GM23248 (cell line): ENCODE results near the gene CLCA1. TPM values are rescaled to one million over a fixed set of nuclear protein-coding genes. Genes with fewer than 3 reads are reported as not detected.

Source experiments
- DNase-seq: peaks from one replicate; pipeline ENCODE4 v3.0.0-alpha.2; 2015
- H2AFZ ChIP-seq: fragments of 200-600 bp; sonication (generic); 2 replicates; pipeline ENCODE4 v1.6.1; 2016; ENCODE audit warnings: antibody characterized with exemption
- H3F3A ChIP-seq: fragments of 200-600 bp; sonication (generic); 2 replicates; pipeline ENCODE4 v1.6.1; 2016; ENCODE audit warnings: mild to moderate bottlenecking, antibody characterized with exemption, mixed run types; ENCODE audit not compliant: insufficient read depth
- H3K27ac ChIP-seq: fragments of 200-600 bp; sonication (generic); 2 replicates; pipeline ENCODE4 v1.5.1; 2016; ENCODE audit warnings: mild to moderate bottlenecking
- H3K27me3 ChIP-seq: fragments of 200-600 bp; sonication (generic); replicated peaks from 2 replicates; pipeline ENCODE4 v1.6.1; 2016; ENCODE audit warnings: mild to moderate bottlenecking; ENCODE audit not compliant: insufficient read depth
- H3K36me3 ChIP-seq: fragments of 200-600 bp; sonication (generic); 2 replicates; pipeline ENCODE4 v1.6.1; 2016; ENCODE audit warnings: low read depth, mild to moderate bottlenecking
- H3K4me1 ChIP-seq: fragments of 200-600 bp; sonication (generic); 2 replicates; pipeline ENCODE4 v1.6.1; 2016; ENCODE audit warnings: mild to moderate bottlenecking; ENCODE audit not compliant: insufficient read depth
- H3K4me2 ChIP-seq: fragments of 200-600 bp; sonication (generic); one replicate; pipeline ENCODE4 v1.6.1; 2016; ENCODE audit warnings: mild to moderate bottlenecking; ENCODE audit not compliant: unreplicated experiment
- H3K4me3 ChIP-seq: fragments of 200-600 bp; sonication (generic); 2 replicates; pipeline ENCODE4 v1.5.1; 2016; ENCODE audit warnings: mild to moderate bottlenecking
- H3K79me2 ChIP-seq: fragments of 200-600 bp; sonication (generic); 2 replicates; pipeline ENCODE4 v1.6.1; 2016; ENCODE audit warnings: mild to moderate bottlenecking; ENCODE audit not compliant: insufficient read depth
- H3K9ac ChIP-seq: fragments of 200-600 bp; sonication (generic); 2 replicates; pipeline ENCODE4 v1.6.1; 2016; ENCODE audit warnings: mild to moderate bottlenecking
- H3K9me2 ChIP-seq: fragments of 200-600 bp; sonication (generic); 2 replicates; pipeline ENCODE4 v1.6.1; 2016; ENCODE audit warnings: mixed run types, mild to moderate bottlenecking, moderate library complexity; ENCODE audit not compliant: insufficient read depth
- H3K9me3 ChIP-seq: fragments of 200-600 bp; sonication (generic); one replicate; pipeline ENCODE4 v1.6.1; 2017; ENCODE audit warnings: low read depth
- H4K20me1 ChIP-seq: fragments of 200-600 bp; sonication (generic); 2 replicates; pipeline ENCODE4 v1.6.0; 2016; ENCODE audit not compliant: insufficient read depth
- EZH2 ChIP-seq: fragments of 200-600 bp; sonication (generic); IDR thresholded peaks from 2 replicates; pipeline ENCODE4 v1.6.1; 2018; ENCODE audit warnings: antibody characterized with exemption, mild to moderate bottlenecking; ENCODE audit not compliant: insufficient read depth, poor library complexity, severe bottlenecking
- EZH2phosphoT487 ChIP-seq: fragments of 200-600 bp; sonication (generic); IDR thresholded peaks from 2 replicates; pipeline ENCODE4 v1.6.1; 2018; ENCODE audit warnings: antibody characterized with exemption, moderate library complexity, mild to moderate bottlenecking, low read depth; ENCODE audit not compliant: insufficient read depth
- WGBS, 2 experiments: methylation state at CpG; one replicate each; pipeline ENCODE4 v1.1.6; 2015 to 2017; ENCODE audit warnings: low lambda C conversion rate in 2 of 2, low coverage in 1 of 2; ENCODE audit errors: missing lambda C conversion rate in 2 of 2; 5-methylcytosine and 5-hydroxymethylcytosine counted together
- in situ Hi-C: fragments of 300-500 bp; cut with MboI; formaldehyde crosslinking; loops from 2 replicates; pipeline ENCODE4 v1.15.0; 2020
- polyA plus RNA-seq: library from polyadenylated mRNA; unstranded; fragments of >200 nt; fragmentation: Nextera tagmentation; extraction: Ambion mirVana; gene quantifications from 2 replicates; pipeline ENCODE4 v1.2.1, GENCODE V29; 2016
- total RNA-seq: library from RNA; depleted of rRNA; stranded (reverse); fragments of >200 nt; shearing (Covaris generic); gene quantifications from 2 replicates; pipeline ENCODE4 v1.2.3, GENCODE V29; 2014

The CLCA1 gene
- total and polyA plus RNA-seq, 2 experiments from 2014 or later, result not detected

- WGBS, 2 experiments, result 100% methylated on average over 1 of the region's 1 CpG
- Histone ChIP-seq H3K4me3 (no peak overlapping the region), H3K36me3 (no peaks in the 10 kb centered on the region)
These were observed 22.8 kb upstream of the CLCA1 start for GRCh38 chr1:86445919-86446318.

GRCh38 chr1:86447198-86447790 is 21.4 kb upstream of the CLCA1 start:
- no peak for TF ChIP-seq EZH2phosphoT487
- no peak for TF ChIP-seq EZH2
- no peak overlapping the region for H3K27ac ChIP-seq
- no peak overlapping the region for H3K4me3 ChIP-seq
- WGBS, 2 experiments, result 86 to 88% methylated on average over 4 of the region's 4 CpGs
- no peak overlapping the region for H3K4me2 ChIP-seq
- no peaks in the 10 kb centered on the region for H3K27me3 ChIP-seq
- H3F3A ChIP-seq, result no peaks in the 10 kb centered on the region
- no peak overlapping the region for H3K9ac ChIP-seq
- no peak for DNase-seq
- H4K20me1 ChIP-seq, result no peaks in the 10 kb centered on the region
- H2AFZ ChIP-seq, result no peak overlapping the region
- in situ Hi-C loops, result no loop called here
- H3K9me3 ChIP-seq, result no peaks in the 10 kb centered on the region
- H3K36me3 ChIP-seq, result no peaks in the 10 kb centered on the region
- H3K79me2 ChIP-seq, result no peaks in the 10 kb centered on the region
- no peaks in the 10 kb centered on the region for H3K9me2 ChIP-seq
- no peaks in the 10 kb centered on the region for H3K4me1 ChIP-seq

More at GRCh38 chr1:86445919-86446318, 22.8 kb upstream of the CLCA1 start:
- in situ Hi-C loops, result no loop called here
- Histone ChIP-seq H3K9ac (no peak overlapping the region), H4K20me1 (no peaks in the 10 kb centered on the region), H3K27ac (no peak overlapping the region), H3K9me3 (no peaks in the 10 kb centered on the region), H3K27me3 (no peaks in the 10 kb centered on the region), H3K9me2 (no peaks in the 10 kb centered on the region), H3K4me1 (no peaks in the 10 kb centered on the region), H3K79me2 (no peaks in the 10 kb centered on the region), H3K4me2 (no peak overlapping the region), H3F3A (no peaks in the 10 kb centered on the region), H2AFZ (no peak overlapping the region)
- no peak for TF ChIP-seq EZH2
- TF ChIP-seq EZH2phosphoT487, result no peak
- no peak for DNase-seq

- no peak for DNase-seq
- WGBS, 2 experiments, result 52 to 75% methylated on average over 1 of the region's 1 CpG
- no peak overlapping the region for H3K4me3 ChIP-seq
These were observed 20.1 kb upstream of the CLCA1 start for GRCh38 chr1:86448670-86449069.

GRCh38 chr1:86449103-86449502 is 19.6 kb upstream of the CLCA1 start:
- Histone ChIP-seq H3F3A (no peaks in the 10 kb centered on the region), H3K79me2 (no peaks in the 10 kb centered on the region), H3K4me1 (no peaks in the 10 kb centered on the region), H2AFZ (no peak overlapping the region), H4K20me1 (no peaks in the 10 kb centered on the region), H3K9me3 (no peaks in the 10 kb centered on the region), H3K4me3 (no peak overlapping the region), H3K9ac (no peak overlapping the region), H3K9me2 (no peaks in the 10 kb centered on the region), H3K4me2 (no peak overlapping the region), H3K27me3 (no peaks in the 10 kb centered on the region), H3K36me3 (no peaks in the 10 kb centered on the region), H3K27ac (no peak overlapping the region)
- DNase-seq, result no peak
- 93 to 96% methylated on average over 1 of the region's 1 CpG for WGBS, 2 experiments
- TF ChIP-seq EZH2phosphoT487, result no peak
- in situ Hi-C loops, result no loop called here

More at GRCh38 chr1:86448670-86449069, 20.1 kb upstream of the CLCA1 start:
- Histone ChIP-seq H3K79me2 (no peaks in the 10 kb centered on the region), H3K4me2 (no peak overlapping the region), H3K4me1 (no peaks in the 10 kb centered on the region), H3K9me3 (no peaks in the 10 kb centered on the region), H3K9me2 (no peaks in the 10 kb centered on the region), H3K27ac (no peak overlapping the region), H3K36me3 (no peaks in the 10 kb centered on the region), H4K20me1 (no peaks in the 10 kb centered on the region), H3K9ac (no peak overlapping the region), H2AFZ (no peak overlapping the region), H3F3A (no peaks in the 10 kb centered on the region), H3K27me3 (no peaks in the 10 kb centered on the region)
- no peak for TF ChIP-seq EZH2
- no peak for TF ChIP-seq EZH2phosphoT487
- in situ Hi-C loops, result no loop called here

- H3K27me3 ChIP-seq, result no peaks in the 10 kb centered on the region
- no peak overlapping the region for H3K4me3 ChIP-seq
- WGBS, 2 experiments, result 49 to 53% methylated on average over 3 of the region's 3 CpGs
- H3K79me2 ChIP-seq, result no peaks in the 10 kb centered on the region
- no peaks in the 10 kb centered on the region for H4K20me1 ChIP-seq
- no peaks in the 10 kb centered on the region for H3K4me1 ChIP-seq
- no peak overlapping the region for H3K9ac ChIP-seq
- H2AFZ ChIP-seq, result peak overlapping the region; percentile 63
- no peak overlapping the region for H3K4me2 ChIP-seq
- no peaks in the 10 kb centered on the region for H3K9me2 ChIP-seq
- TF ChIP-seq EZH2 (no peak), EZH2phosphoT487 (no peak)
- no peaks in the 10 kb centered on the region for H3K9me3 ChIP-seq
- H3F3A ChIP-seq, result no peaks in the 10 kb centered on the region
- H3K36me3 ChIP-seq, result no peaks in the 10 kb centered on the region
- DNase-seq, result no peak
- in situ Hi-C loops, result no loop called here
- no peak overlapping the region for H3K27ac ChIP-seq
These were observed 17.9 kb upstream of the CLCA1 start for GRCh38 chr1:86450847-86451246.
